HG03159 (cell line): ENCODE results near the gene MBD1.
"Not testable (repeated sequence)": the region's sequence is repeated elsewhere in the genome, so short reads cannot be mapped to it uniquely, and the experiment has no call there.

Source experiments
- ATAC-seq: cut with Tn5 transposase; IDR thresholded peaks from one replicate; pipeline ENCODE4 v1.9.1; 2021; ENCODE audit warnings: mild to moderate bottlenecking, moderate library complexity; ENCODE audit not compliant: unreplicated experiment

MBD1 gene

GRCh38 chr18:50275503-50276036, 5.8 kb downstream of the MBD1 start:
- no peak for ATAC-seq

- no peak for ATAC-seq
These were observed 6.4 kb downstream of the MBD1 start for GRCh38 chr18:50274941-50275340.

GRCh38 chr18:50274044-50274442, 7.3 kb downstream of the MBD1 start:
- ATAC-seq, result no peak

GRCh38 chr18:50273203-50274043, 7.9 kb downstream of the MBD1 start:
- no peak for ATAC-seq

GRCh38 chr18:50272568-50272967, 8.8 kb downstream of the MBD1 start:
- no peak for ATAC-seq

- ATAC-seq, result peak; percentile 79
These were observed 13.1 kb downstream of the MBD1 start for GRCh38 chr18:50268022-50268747.

GRCh38 chr18:50266248-50266704, 15.0 kb downstream of the MBD1 start, which contains the start of gene CFAP53:
Gene CFAP53, minus strand, starts transcription at chr18:50266495. Its CDS starts 91 bp downstream, at chr18:50266404.
- ATAC-seq, result peak; percentile 70

GRCh38 chr18:50262977-50263376, 18.3 kb downstream of the MBD1 start:
- ATAC-seq, result no peak

GRCh38 chr18:50250935-50251334, 30.4 kb downstream of the MBD1 start:
- ATAC-seq, result no peak

- ATAC-seq, result no peak
These were observed 31.7 kb downstream of the MBD1 start for GRCh38 chr18:50249576-50249975.

GRCh38 chr18:50247561-50247960, 33.8 kb downstream of the MBD1 start:
- ATAC-seq, result no peak

- ATAC-seq, result not testable (repeated sequence)
These were observed 39.6 kb downstream of the MBD1 start for GRCh38 chr18:50241768-50242167.

GRCh38 chr18:50240080-50240563, 41.2 kb downstream of the MBD1 start:
- ATAC-seq, result no peak

GRCh38 chr18:50232419-50232818, 48.9 kb downstream of the MBD1 start:
- no peak for ATAC-seq

GRCh38 chr18:50231621-50232020, 49.7 kb downstream of the MBD1 start:
- no peak for ATAC-seq

GRCh38 chr18:50220249-50220648, 61.1 kb downstream of the MBD1 start:
- not testable (repeated sequence) for ATAC-seq
